GM19397 (cell line): ENCODE data around the gene C10orf53.

ENCODE experiments used
- ATAC-seq: cut with Tn5 transposase; IDR thresholded peaks from one replicate; pipeline ENCODE4 v1.9.1; 2021; ENCODE audit warnings: mild to moderate bottlenecking, moderate library complexity; ENCODE audit not compliant: unreplicated experiment

Gene C10orf53

GRCh38 chr10:49736564-49737113 is 57.2 kb downstream of the C10orf53 start:
- ATAC-seq, result no peak

- no peak for ATAC-seq
Measured at GRCh38 chr10:49737474-49738201, 58.2 kb downstream of the C10orf53 start.

- ATAC-seq, result no peak
Measured at GRCh38 chr10:49738616-49739360, 59.3 kb downstream of the C10orf53 start.

- no peak for ATAC-seq
Measured at GRCh38 chr10:49739426-49739825, 60.0 kb downstream of the C10orf53 start.

- no peak for ATAC-seq
Measured at GRCh38 chr10:49740346-49741107, 61.1 kb downstream of the C10orf53 start.

GRCh38 chr10:49741108-49741995 is 61.9 kb downstream of the C10orf53 start:
- ATAC-seq, result no peak

- ATAC-seq, result no peak
Measured at GRCh38 chr10:49742683-49743463, 63.4 kb downstream of the C10orf53 start.

GRCh38 chr10:49743464-49744075 is 64.1 kb downstream of the C10orf53 start:
- ATAC-seq, result no peak

GRCh38 chr10:49744091-49744685 is 64.7 kb downstream of the C10orf53 start:
- no peak for ATAC-seq

- ATAC-seq, result no peak
Measured at GRCh38 chr10:49744924-49745605, 65.6 kb downstream of the C10orf53 start.

- no peak for ATAC-seq
Measured at GRCh38 chr10:49745756-49746155, 66.3 kb downstream of the C10orf53 start.

- no peak for ATAC-seq
Measured at GRCh38 chr10:49746626-49747302, 67.3 kb downstream of the C10orf53 start.
